Bronchial epithelial cell (primary cell): ENCODE measurements around the gene PTPRN2. TPM values are rescaled to one million over a fixed set of nuclear protein-coding genes. Genes with fewer than 3 reads are reported as not detected.

Experiments used
- DNase-seq: peaks from one replicate; pipeline ENCODE4 v3.0.0-alpha.2; 2010; ENCODE audit warnings: low read depth
- FAIRE-seq: peaks from 2 replicates; lab custom pipeline; 2011; peaks lifted over from hg19 to GRCh38; lab: Jason Lieb, UNC
- H3K27me3 ChIP-seq: 2 replicates; pipeline ENCODE4 v1.5.1; 2011; ENCODE audit warnings: low read length; ENCODE audit not compliant: control insufficient read depth, insufficient read depth
- H3K36me3 ChIP-seq: 2 replicates; pipeline ENCODE4 v1.5.1; 2011; ENCODE audit warnings: low read length; ENCODE audit not compliant: control insufficient read depth, insufficient read depth
- H3K4me3 ChIP-seq: 2 replicates; pipeline ENCODE4 v1.5.1; 2011; ENCODE audit warnings: mild to moderate bottlenecking, low read depth, low read length, control low read depth
- total RNA-seq: library from RNA; depleted of rRNA; stranded (reverse); fragments of >200 nt; gene quantifications from 2 replicates; pipeline ENCODE4 v1.2.1, GENCODE V29; 2014
- TF ChIP-seq, protein P1 (sequence below): IDR thresholded peaks from 2 replicates; pipeline ENCODE4 v1.5.1; 2011; ENCODE audit warnings: mild to moderate bottlenecking, moderate library complexity, low read length, control low read depth, inconsistent platforms; ENCODE audit not compliant: insufficient read depth, severe bottlenecking

Gene PTPRN2
- total RNA-seq, 1 donor from 2014 or later = 1.1 TPM

DNA sequence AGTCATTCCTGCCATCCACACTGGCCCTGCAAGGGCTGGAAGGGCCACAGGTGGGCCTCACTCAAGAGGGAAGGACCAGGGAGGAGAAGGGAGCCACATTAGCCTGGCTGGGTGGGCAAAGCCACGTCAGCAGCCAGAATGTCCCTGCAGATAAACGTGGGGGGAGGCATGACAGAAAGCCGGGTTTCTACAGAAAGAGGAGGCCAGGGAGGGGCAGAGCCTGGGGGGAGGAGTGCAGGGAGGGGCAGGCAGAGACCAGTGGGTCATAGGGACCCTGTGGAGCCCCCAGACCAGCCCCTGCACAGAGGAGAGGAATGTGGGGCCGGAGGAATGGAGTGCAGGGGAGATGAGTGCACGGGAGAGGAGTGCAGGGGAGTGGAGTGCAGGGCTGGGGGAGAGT is 590.2 kb downstream of the PTPRN2 start:
- TF ChIP-seq, protein P1, sequence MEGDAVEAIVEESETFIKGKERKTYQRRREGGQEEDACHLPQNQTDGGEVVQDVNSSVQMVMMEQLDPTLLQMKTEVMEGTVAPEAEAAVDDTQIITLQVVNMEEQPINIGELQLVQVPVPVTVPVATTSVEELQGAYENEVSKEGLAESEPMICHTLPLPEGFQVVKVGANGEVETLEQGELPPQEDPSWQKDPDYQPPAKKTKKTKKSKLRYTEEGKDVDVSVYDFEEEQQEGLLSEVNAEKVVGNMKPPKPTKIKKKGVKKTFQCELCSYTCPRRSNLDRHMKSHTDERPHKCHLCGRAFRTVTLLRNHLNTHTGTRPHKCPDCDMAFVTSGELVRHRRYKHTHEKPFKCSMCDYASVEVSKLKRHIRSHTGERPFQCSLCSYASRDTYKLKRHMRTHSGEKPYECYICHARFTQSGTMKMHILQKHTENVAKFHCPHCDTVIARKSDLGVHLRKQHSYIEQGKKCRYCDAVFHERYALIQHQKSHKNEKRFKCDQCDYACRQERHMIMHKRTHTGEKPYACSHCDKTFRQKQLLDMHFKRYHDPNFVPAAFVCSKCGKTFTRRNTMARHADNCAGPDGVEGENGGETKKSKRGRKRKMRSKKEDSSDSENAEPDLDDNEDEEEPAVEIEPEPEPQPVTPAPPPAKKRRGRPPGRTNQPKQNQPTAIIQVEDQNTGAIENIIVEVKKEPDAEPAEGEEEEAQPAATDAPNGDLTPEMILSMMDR = no peak
- FAIRE-seq (no peak), DNase-seq (no peak)
- no peaks in the 10 kb centered on the region for H3K36me3 ChIP-seq
- no peak overlapping the region for H3K4me3 ChIP-seq
- H3K27me3 ChIP-seq = no peaks in the 10 kb centered on the region

DNA sequence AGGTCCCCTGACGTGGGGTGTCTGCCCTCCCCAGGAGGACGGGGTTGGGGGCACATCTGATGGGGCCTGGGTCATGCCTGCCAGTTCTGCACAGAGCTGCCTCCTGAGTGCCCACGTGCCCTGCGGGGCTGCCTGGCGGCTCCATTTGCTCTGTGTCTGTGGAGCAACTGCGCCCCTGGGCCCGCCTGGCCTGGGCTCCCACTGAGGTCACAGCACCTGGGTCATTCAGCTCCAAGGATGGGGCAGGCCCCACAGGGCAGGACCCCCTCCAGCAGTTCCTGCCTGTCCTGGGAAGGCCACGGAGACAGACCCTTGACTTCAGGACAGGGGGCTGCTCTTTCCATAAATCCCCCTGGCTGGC is 590.6 kb downstream of the PTPRN2 start:
- H3K4me3 ChIP-seq = no peak overlapping the region
- H3K27me3 ChIP-seq = no peaks in the 10 kb centered on the region
- TF ChIP-seq, protein P1 = no peak
- H3K36me3 ChIP-seq = no peaks in the 10 kb centered on the region
- no peak for DNase-seq
- no peak for FAIRE-seq

DNA sequence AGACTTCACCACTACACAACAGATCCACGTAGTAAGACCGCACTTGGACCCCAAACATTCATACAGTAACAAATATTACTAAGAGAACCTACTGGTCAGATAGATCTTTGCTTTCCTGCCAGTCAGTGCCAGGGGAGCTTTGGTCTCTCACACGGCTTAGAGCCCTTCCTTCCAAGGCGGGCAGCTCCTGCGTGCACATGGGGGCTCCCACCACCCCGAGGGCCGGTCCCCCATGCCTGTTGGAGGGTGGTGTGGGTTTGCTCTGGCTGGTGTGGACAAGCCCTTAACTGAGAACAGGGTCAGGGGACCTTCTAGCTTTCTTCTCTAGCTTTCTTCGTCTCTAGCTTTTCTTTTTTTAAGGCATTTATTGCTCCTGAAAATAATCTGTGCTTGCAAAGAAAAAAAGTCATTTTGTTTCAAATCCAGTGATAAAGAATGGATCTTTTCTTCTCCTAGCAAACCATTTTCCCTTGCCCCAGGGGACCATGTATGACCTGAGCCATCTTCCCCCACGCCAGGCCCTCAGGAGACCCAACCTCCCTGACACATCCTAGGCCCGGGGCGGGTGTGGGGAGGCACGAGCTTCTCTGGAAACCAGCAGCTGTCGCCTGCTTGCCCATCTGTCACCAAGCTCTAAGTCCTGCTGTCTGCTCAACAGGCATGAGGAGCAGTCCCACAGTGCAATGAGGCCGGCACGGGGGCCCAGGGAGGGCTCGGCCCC is 591.1 kb downstream of the PTPRN2 start:
- H3K36me3 ChIP-seq = no peaks in the 10 kb centered on the region
- DNase-seq (no peak), FAIRE-seq (no peak)
- H3K27me3 ChIP-seq = no peaks in the 10 kb centered on the region
- TF ChIP-seq, protein P1 = no peak
- H3K4me3 ChIP-seq = no peak overlapping the region

DNA sequence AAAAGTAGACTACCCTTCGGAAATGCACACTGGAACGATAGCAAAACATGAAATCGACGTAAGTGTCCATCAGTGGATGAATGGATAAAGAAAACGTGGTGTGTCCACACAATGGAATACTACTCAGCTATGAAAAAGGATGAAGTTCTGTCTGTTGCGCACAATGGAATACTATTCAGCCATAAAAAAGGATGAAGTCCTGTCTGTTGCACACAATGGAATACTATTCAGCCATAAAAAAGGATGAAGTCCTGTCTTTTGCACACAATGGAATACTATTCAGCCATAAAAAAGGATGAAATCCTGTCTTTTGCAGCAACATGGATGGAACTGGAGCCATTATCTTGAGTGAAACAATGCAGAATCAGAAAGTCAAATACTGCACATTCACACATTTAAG is 591.8 kb downstream of the PTPRN2 start:
- TF ChIP-seq, protein P1 = no peak
- no peak for DNase-seq

DNA sequence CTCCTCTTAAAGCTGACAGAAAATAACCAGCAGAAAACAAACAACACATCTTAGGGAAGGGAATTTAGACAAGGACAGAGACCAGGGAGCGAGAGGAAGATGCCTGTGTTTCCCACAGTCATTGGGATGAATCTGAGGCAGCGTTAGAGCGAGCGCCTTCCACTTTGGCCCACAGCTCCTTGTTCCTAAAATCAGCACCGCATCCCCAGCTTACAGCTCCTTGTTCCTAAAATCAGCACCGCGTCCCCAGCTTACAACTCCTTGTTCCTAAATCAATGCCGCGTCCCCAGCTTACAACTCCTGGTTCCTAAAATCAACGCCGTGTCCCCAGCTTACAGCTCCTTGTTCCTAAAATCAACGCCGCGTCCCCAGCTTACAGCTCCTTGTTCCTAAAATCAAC is 593.3 kb downstream of the PTPRN2 start:
- TF ChIP-seq, protein P1 = no peak
- DNase-seq = no peak

More for the DNA sequence above, 591.8 kb downstream of the PTPRN2 start:
- Histone ChIP-seq H3K4me3 (no peak overlapping the region), H3K36me3 (no peaks in the 10 kb centered on the region), H3K27me3 (no peaks in the 10 kb centered on the region)
- no peak for FAIRE-seq

More for the DNA sequence above, 593.3 kb downstream of the PTPRN2 start:
- FAIRE-seq = no peak
- Histone ChIP-seq H3K27me3 (no peaks in the 10 kb centered on the region), H3K36me3 (no peaks in the 10 kb centered on the region), H3K4me3 (no peak overlapping the region)
